ENCODE measurements around the gene TEX9. TPM values are rescaled to one million over a fixed set of nuclear protein-coding genes. Genes with fewer than 3 reads are reported as not detected.

Gene TEX9
- total and polyA plus RNA-seq, 9 donors: 3.0 to 25.8 (median 11.7) TPM

DNA sequence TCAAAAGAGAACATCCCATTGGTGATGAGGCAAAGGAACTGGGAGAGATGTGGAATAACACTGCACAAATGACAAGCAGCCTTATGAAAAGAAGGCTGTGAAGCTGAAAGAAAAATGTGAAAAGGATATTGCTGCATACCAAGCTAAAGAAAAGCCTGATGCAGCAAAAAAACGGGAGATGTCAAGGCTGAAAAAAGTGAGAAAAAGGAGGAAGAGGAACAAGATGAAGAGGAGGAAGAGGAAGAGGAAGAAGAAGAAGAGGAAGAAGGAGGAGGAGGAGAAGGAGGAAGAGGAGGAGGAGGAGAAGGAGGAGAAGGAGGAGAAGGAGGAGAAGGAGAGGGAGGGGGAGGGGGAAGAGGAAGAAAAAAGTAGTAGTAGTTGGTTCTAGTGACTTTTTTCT lies 41.8 kb upstream of the TEX9 start:
- WGBS, 3 donors: 43 to 68% (median 52%) methylated on average over 1 of the region's 1 CpG
- H3K4me1 ChIP-seq (ENCODE audit: insufficient read depth): no peaks in the 10 kb centered on the region

DNA sequence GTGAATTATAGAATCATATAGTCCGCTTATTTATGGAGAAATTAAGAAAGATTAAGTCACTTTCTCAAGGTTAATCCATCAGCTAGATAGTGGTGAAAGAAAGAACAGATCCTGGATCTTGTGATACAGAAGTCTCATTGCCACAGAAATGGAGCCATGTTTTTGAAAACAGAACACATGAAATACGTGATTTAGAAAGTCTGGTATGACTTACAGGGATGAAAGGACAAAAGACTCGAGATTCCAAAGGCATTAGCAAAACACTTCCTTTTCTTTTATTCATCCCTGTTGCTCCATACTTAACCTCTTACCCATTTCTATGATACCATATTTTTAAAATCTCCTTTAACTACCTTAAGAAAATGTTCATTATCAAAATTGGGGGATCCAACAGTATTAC lies 40.0 kb upstream of the TEX9 start:
- DNase-seq: no peak
- H3K4me1 ChIP-seq (ENCODE audit: insufficient read depth): no peaks in the 10 kb centered on the region
- WGBS, 3 donors: 51 to 74% (median 65%) methylated on average over 3 of the region's 3 CpGs
- H3K27me3 ChIP-seq: no peaks in the 10 kb centered on the region
- no peaks in the 10 kb centered on the region for H3K9me3 ChIP-seq
- no peaks in the 10 kb centered on the region for H3K36me3 ChIP-seq
- H3K4me3 ChIP-seq: no peak overlapping the region
- no peak overlapping the region for H3K27ac ChIP-seq
- intact Hi-C loops (cut with DNase I): no loop called here
- TF ChIP-seq CTCF (IDR thresholded peaks at IDR 0.05) (no peak), EP300 (IDR thresholded peaks at IDR 0.05) (no peak), POLR2A (IDR thresholded peaks at IDR 0.05) (no peak)

More for the DNA sequence above, 41.8 kb upstream of the TEX9 start:
- DNase-seq: no peak
- H3K9me3 ChIP-seq: no peaks in the 10 kb centered on the region
- H3K36me3 ChIP-seq: no peaks in the 10 kb centered on the region
- TF ChIP-seq CTCF (IDR thresholded peaks at IDR 0.05) (no peak), POLR2A (IDR thresholded peaks at IDR 0.05) (no peak), EP300 (IDR thresholded peaks at IDR 0.05) (no peak)
- intact Hi-C loops (cut with DNase I): no loop called here
- no peak overlapping the region for H3K4me3 ChIP-seq
- no peak overlapping the region for H3K27ac ChIP-seq
- no peaks in the 10 kb centered on the region for H3K27me3 ChIP-seq

DNA sequence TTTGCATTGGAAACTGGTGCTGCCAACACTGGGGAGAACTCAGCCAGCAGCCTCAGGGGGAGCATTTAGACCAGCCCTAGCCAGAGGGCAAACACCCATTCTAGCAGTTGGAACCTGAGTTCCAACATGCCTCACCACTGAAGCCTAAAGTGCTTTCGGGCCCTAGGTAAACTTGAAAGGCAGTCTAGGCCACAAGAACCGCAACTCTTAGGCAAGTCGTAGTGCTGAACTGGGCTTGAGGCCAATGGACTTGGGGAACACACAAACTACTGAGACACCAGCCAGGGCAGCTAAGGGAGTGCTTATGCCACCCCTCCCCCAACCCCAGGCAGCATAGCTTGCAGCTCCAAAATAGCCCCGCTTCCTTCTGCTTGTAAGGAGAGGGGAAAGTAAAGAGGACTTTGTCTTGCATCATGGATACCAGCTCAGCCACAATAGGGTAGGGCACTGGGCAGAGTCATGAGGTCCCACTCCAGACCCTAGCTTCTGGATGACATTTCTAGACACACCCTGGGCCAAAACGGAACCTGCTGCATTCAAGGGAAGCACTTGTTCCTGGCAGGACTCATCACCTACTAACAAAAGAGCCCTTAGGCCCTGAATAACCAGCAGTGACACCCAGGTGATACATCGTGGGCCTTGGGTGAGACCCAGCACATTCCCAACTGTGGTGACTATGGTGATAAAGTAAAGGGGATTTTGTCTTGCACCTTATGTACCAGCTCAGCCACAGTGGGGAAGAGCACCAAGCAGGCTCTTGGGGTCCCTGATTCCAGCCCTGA lies 37.3 kb upstream of the TEX9 start:
- no peak for TF ChIP-seq CTCF (IDR thresholded peaks at IDR 0.05)
- no peaks in the 10 kb centered on the region for H3K36me3 ChIP-seq
- no peaks in the 10 kb centered on the region for H3K9me3 ChIP-seq
- H3K4me3 ChIP-seq: no peak overlapping the region
- intact Hi-C loops (cut with DNase I): no loop called here
- no peaks in the 10 kb centered on the region for H3K4me1 ChIP-seq (ENCODE audit: insufficient read depth)
- 78 to 91% (median 85%) methylated on average over 6 of the region's 6 CpGs for WGBS, 3 donors
- no peaks in the 10 kb centered on the region for H3K27me3 ChIP-seq
- H3K27ac ChIP-seq: no peak overlapping the region
- DNase-seq: no peak

DNA sequence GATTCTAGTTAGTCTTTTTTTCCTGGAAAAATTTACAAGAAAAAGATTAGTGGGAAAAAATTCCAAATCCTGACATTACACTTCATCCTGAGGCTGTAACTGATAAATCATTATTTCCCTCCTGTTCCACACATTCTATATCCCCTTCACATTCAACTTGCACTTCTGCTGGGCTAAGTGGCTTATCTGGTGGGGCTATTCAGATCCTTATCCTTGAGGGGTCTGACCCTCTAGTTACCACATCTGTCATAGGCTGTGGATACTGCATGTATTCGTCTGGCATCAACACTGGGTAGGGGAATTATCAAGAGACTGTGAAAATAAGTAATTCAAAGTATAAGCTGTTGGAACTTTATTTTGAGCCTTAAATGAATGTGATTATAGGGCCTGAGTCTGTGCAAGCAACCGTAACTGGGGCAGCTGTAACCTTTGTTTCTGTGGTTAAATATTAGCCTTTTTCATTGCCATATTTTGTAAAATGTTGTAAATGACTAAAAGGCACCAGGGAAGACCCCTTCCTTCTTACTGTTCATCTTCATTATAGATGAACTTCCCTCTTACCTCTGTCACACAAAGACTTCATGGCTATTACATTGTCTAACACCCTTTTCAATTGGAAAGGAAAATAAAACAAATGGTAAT lies 28.0 kb upstream of the TEX9 start:
- intact Hi-C loops (cut with DNase I): no loop called here
- TF ChIP-seq EP300 (IDR thresholded peaks at IDR 0.05) (no peak), CTCF (IDR thresholded peaks at IDR 0.05) (no peak), POLR2A (IDR thresholded peaks at IDR 0.05) (no peak)
- WGBS, 3 donors: 57 to 74% (median 62%) methylated on average over 2 of the region's 2 CpGs
- H3K9me3 ChIP-seq: no peaks in the 10 kb centered on the region
- H3K4me3 ChIP-seq: no peak overlapping the region
- no peak for DNase-seq
- H3K4me1 ChIP-seq (ENCODE audit: insufficient read depth): no peaks in the 10 kb centered on the region
- no peaks in the 10 kb centered on the region for H3K36me3 ChIP-seq
- no peaks in the 10 kb centered on the region for H3K27me3 ChIP-seq
- no peak overlapping the region for H3K27ac ChIP-seq
